Stomach (tissue), 9 donors: ENCODE measurements around the gene ACSBG1. TPM values are rescaled to one million over a fixed set of nuclear protein-coding genes. Genes with fewer than 3 reads are reported as not detected.
"Not testable (repeated sequence)": the region's sequence is repeated elsewhere in the genome, so short reads cannot be mapped to it uniquely, and the experiment has no call there.

Experiments
- DNase-seq, 2 donors: peaks; one replicate each; pipeline versions ENCODE4 v3.0.0 to v3.0.0-alpha.2; 2013 to 2019
- H3K27ac ChIP-seq, 5 donors: fragments of 200-600 bp in 4 of 5; sonication (generic) in 4 of 5; one replicate each; pipeline ENCODE4 v1.5.1; 2013 to 2019; ENCODE audit warnings: mild to moderate bottlenecking in 1 of 5, moderate library complexity in 1 of 5
- H3K27me3 ChIP-seq, 3 donors: fragments of 200-600 bp; sonication (generic); one replicate each; pipeline ENCODE4 v1.5.1; 2017 to 2019; ENCODE audit warnings: mixed run types in 1 of 3
- H3K36me3 ChIP-seq, 4 donors: fragments of 200-600 bp; sonication (generic); 1 replicate in 3 of 4; 2 replicates in 1 of 4; pipeline ENCODE4 v1.5.1; 2016 to 2019
- H3K4me1 ChIP-seq, 4 donors: fragments of 200-600 bp; sonication (generic); one replicate each; pipeline ENCODE4 v1.5.1; 2016 to 2019
- H3K4me3 ChIP-seq, 4 donors: fragments of 200-600 bp; sonication (generic) in 3 of 4; one replicate each; pipeline ENCODE4 v1.5.1; 2016 to 2019; ENCODE audit warnings: mild to moderate bottlenecking in 1 of 4
- H3K9me3 ChIP-seq, 4 donors: fragments of 200-600 bp; sonication (generic); one replicate each; pipeline ENCODE4 v1.5.1; 2016 to 2019
- CTCF ChIP-seq, 7 experiments: fragments of 450-650 bp in 4 of 7; fragments of 200-600 bp in 3 of 7; sonication (generic) in 3 of 7; IDR thresholded peaks; one replicate each; pipeline ENCODE4 v1.5.1; 2016 to 2019; ENCODE audit warnings: antibody characterized with exemption in 7 of 7, control low read depth in 2 of 7, mild to moderate bottlenecking in 1 of 7
- EP300 ChIP-seq: sonication (generic); formaldehyde crosslinking; IDR thresholded peaks from one replicate; pipeline ENCODE4 v1.6.1; 2017; ENCODE audit warnings: antibody characterized with exemption
- POLR2A ChIP-seq, 4 donors: fragments of 450-650 bp; IDR thresholded peaks; one replicate each; pipeline ENCODE4 v1.6.1; 2016; ENCODE audit warnings: antibody characterized with exemption in 4 of 4, control low read depth in 2 of 4, mild to moderate bottlenecking in 1 of 4, moderate library complexity in 1 of 4
- POLR2AphosphoS5 ChIP-seq, 3 donors: sonication (generic); formaldehyde crosslinking; IDR thresholded peaks; one replicate each; pipeline ENCODE4 v1.6.1; 2016; ENCODE audit warnings: antibody characterized with exemption in 3 of 3
- WGBS, 5 donors: extraction: QIAGEN DNeasy Blood & Tissue Kit in 3 of 5; methylation state at CpG; one replicate each; pipeline versions ENCODE4 v1.1.5 to v1.1.7; 2013 to 2018; 5-methylcytosine and 5-hydroxymethylcytosine counted together
- intact Hi-C: fragments of 100-400 bp; cut with DNase I; formaldehyde crosslinking; loops from one replicate; pipeline ENCODE4 v1.15.1; 2023; ENCODE audit warnings: low total_unique reads
- polyA plus RNA-seq, 3 donors: library from polyadenylated mRNA; stranded (reverse); fragments of 200-250 nt; gene quantifications; one replicate each; pipeline ENCODE4 v1.2.3, GENCODE V29; 2013
- total RNA-seq, 5 donors: library from RNA; depleted of rRNA; stranded (reverse); fragments of >200 nt; gene quantifications; one replicate each; pipeline versions ENCODE4 v1.1.0 to v1.2.3, GENCODE V29; 2014 to 2016
- donor health status: healthy with polysubstance abuse.
- donor health status: Bipolar disorder and iron deficiency.
- donor health status: healthy.

The ACSBG1 gene
- total and polyA plus RNA-seq, 8 donors = under 0.01 to 1.5 (median 0.15) TPM; not detected in 3

DNA sequence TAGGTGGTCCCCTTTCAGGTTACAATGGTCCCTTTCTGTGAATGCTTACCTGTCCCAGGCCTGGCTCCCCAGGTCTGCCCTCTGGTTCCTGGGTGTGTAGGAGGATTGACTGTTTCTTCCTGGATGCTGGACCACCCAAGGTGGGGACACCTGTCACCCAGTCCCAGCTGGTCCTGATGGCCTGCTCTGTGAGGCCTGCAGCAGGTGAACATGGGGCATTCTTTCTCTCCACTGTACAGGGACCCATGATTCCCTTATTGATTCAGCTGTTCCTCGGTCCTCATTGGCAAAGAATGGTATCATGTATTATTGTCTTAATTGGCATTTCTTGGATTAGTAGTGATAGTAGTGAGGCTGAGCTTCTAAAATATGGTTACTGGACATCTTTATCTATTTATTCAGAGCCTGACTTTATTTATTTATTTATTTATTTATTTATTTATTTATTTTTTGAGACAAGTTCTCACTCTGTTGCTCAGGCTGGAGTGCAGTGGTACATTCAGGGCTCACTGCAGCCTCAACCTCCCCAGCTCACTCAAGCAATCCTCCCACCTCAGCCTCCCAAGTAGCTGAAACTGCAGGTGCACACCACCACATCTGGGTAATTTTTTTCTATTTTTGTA is 21.2 kb upstream of the ACSBG1 start:
- H3K36me3 ChIP-seq = no peaks in the 10 kb centered on the region
- H3K4me1 ChIP-seq = no peaks in the 10 kb centered on the region
- no peak for DNase-seq
- 80 to 100% (median 84%) methylated on average over 1 of the region's 1 CpG for WGBS, 5 donors
- no peak for TF ChIP-seq POLR2AphosphoS5 (IDR thresholded peaks at IDR 0.05)
- H3K27me3 ChIP-seq = no peaks in the 10 kb centered on the region
- intact Hi-C loops = no loop called here
- no peak overlapping the region for H3K27ac ChIP-seq
- no peak overlapping the region for H3K4me3 ChIP-seq
- no peaks in the 10 kb centered on the region for H3K9me3 ChIP-seq

DNA sequence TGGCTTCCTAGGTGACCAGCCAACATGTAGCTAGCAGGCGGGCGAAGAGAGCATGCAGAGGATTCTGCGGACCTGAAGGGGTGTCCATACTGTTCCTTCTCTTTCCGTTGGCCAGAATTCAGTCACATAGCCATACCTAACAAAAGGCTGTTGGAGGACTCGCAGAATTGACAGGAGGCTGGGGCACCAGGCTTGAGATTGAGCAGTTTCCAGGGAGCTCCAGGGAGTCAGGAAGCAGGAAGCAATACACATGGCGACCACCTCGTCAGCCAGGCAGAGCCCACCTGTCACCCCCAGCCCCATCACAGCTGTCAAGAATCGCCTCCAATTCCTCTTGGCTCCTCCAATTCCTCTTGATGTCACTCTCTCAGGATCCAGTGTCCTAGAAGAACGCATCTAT is 16.8 kb upstream of the ACSBG1 start:
- TF ChIP-seq EP300 = no peak
- TF ChIP-seq POLR2A (IDR thresholded peaks at IDR 0.05) = no peak
- no peak for TF ChIP-seq POLR2AphosphoS5 (IDR thresholded peaks at IDR 0.05)
- no peak for TF ChIP-seq CTCF (IDR thresholded peaks at IDR 0.05)
- intact Hi-C loops = no loop called here
- 76 to 89% (median 86%) methylated on average over 9 of the region's 9 CpGs for WGBS, 5 donors
- no peak overlapping the region for H3K27ac ChIP-seq
- H3K9me3 ChIP-seq = no peaks in the 10 kb centered on the region
- DNase-seq = no peak
- no peaks in the 10 kb centered on the region for H3K36me3 ChIP-seq
- H3K27me3 ChIP-seq = no peaks in the 10 kb centered on the region
- H3K4me3 ChIP-seq = no peak overlapping the region
- H3K4me1 ChIP-seq = no peaks in the 10 kb centered on the region

DNA sequence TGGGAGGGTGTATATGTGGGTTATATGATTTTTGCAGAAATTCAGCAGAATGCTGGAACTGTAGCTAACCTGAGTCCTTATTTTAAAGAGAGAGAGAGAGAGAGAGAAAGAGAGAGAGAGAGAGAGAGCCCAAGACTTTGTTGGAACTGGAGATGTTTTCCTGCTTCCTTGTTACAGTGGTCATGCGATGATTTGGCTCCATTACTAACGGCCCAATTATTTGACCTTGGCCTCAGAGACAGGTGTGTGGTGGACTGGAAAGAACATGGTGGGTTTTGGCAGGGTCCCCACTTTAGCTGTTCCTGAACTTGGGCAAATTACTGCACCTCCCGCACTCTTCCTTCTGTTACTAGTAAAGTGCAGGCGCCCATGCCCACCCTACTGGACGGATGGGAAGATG is 14.8 kb upstream of the ACSBG1 start:
- H3K4me1 ChIP-seq = peaks cover 0 to 5% (median 3%) of the 10 kb centered on the region in 4 donors
- H3K27ac ChIP-seq = no peak overlapping the region
- H3K36me3 ChIP-seq = no peaks in the 10 kb centered on the region
- no peaks in the 10 kb centered on the region for H3K27me3 ChIP-seq
- TF ChIP-seq POLR2A (IDR thresholded peaks at IDR 0.05) = no peak
- TF ChIP-seq EP300 = no peak
- TF ChIP-seq CTCF (IDR thresholded peaks at IDR 0.05) = no peak
- TF ChIP-seq POLR2AphosphoS5 (IDR thresholded peaks at IDR 0.05) = no peak
- intact Hi-C loops = no loop called here
- WGBS, 5 donors = 80 to 89% (median 85%) methylated on average over 5 of the region's 5 CpGs
- H3K9me3 ChIP-seq = no peaks in the 10 kb centered on the region
- no peak for DNase-seq
- no peak overlapping the region for H3K4me3 ChIP-seq

GRCh38 chr15:78247911-78248310 is 13.5 kb upstream of the ACSBG1 start:
- intact Hi-C loops = no loop called here
- DNase-seq = no peak
- H3K4me3 ChIP-seq = no peak overlapping the region
- no peak overlapping the region for H3K27ac ChIP-seq
- WGBS, 5 donors = 21 to 73% (median 35%) methylated on average over 1 of the region's 1 CpG
- no peaks in the 10 kb centered on the region for H3K27me3 ChIP-seq
- no peaks in the 10 kb centered on the region for H3K36me3 ChIP-seq
- no peak for TF ChIP-seq EP300
- no peak for TF ChIP-seq POLR2A (IDR thresholded peaks at IDR 0.05)
- H3K9me3 ChIP-seq = no peaks in the 10 kb centered on the region
- H3K4me1 ChIP-seq = peaks cover 0 to 15% (median 13%) of the 10 kb centered on the region in 4 donors

GRCh38 chr15:78245976-78246620 is 11.7 kb upstream of the ACSBG1 start:
- H3K4me1 ChIP-seq = peaks cover 0 to 15% (median 14%) of the 10 kb centered on the region in 4 donors
- H3K27ac ChIP-seq, intact Hi-C loops, H3K9me3 ChIP-seq, DNase-seq, H3K4me3 ChIP-seq, H3K36me3 ChIP-seq, H3K27me3 ChIP-seq: not testable (repeated sequence)
- WGBS, 5 donors = 93 to 98% (median 97%) methylated on average over 8 to 39 of the region's 39 CpGs

GRCh38 chr15:78245392-78245791 is 11.0 kb upstream of the ACSBG1 start:
- H3K36me3 ChIP-seq, H3K9me3 ChIP-seq, H3K27ac ChIP-seq, H3K27me3 ChIP-seq, H3K4me3 ChIP-seq, intact Hi-C loops, DNase-seq: not testable (repeated sequence)
- H3K4me1 ChIP-seq = peaks cover 0 to 20% (median 14%) of the 10 kb centered on the region in 4 donors
- WGBS, 5 donors = 79 to 87% (median 85%) methylated on average over 13 to 14 of the region's 14 CpGs
